Thyroid gland (tissue), 4 donors: ENCODE data around the gene SNED1. TPM values are rescaled to one million over a fixed set of nuclear protein-coding genes. Genes with fewer than 3 reads are reported as not detected.

Source experiments
- DNase-seq, 2 donors: peaks; one replicate each; pipeline ENCODE4 v3.0.0-alpha.2; 2019
- H3K27ac ChIP-seq, 3 donors: fragments of 200-600 bp; sonication (generic); 1 replicate in 2 of 3; 2 replicates in 1 of 3; pipeline ENCODE4 v1.5.1; 2016 to 2019; ENCODE audit warnings: mild to moderate bottlenecking in 1 of 3, moderate library complexity in 1 of 3
- H3K27me3 ChIP-seq: fragments of 200-600 bp; sonication (generic); one replicate; pipeline ENCODE4 v1.5.1; 2019
- H3K36me3 ChIP-seq, 2 donors: fragments of 200-600 bp; sonication (generic); one replicate each; pipeline ENCODE4 v1.5.1; 2016 to 2019
- H3K4me1 ChIP-seq, 2 donors: fragments of 200-600 bp; sonication (generic); one replicate each; pipeline ENCODE4 v1.5.1; 2017 to 2019
- H3K4me3 ChIP-seq, 3 donors: fragments of 200-600 bp; sonication (generic); replicated peaks in 1 of 3; 1 replicate in 2 of 3; 2 replicates in 1 of 3; pipeline ENCODE4 v1.5.1; 2016; ENCODE audit warnings: mild to moderate bottlenecking in 1 of 3
- H3K9me3 ChIP-seq: fragments of 200-600 bp; sonication (generic); one replicate; pipeline ENCODE4 v1.5.1; 2017
- CTCF ChIP-seq, 6 experiments: fragments of 200-600 bp in 3 of 6; fragments of 450-650 bp in 3 of 6; sonication (generic) in 3 of 6; IDR thresholded peaks; one replicate each; pipeline ENCODE4 v1.5.1; 2016 to 2019; ENCODE audit warnings: antibody characterized with exemption in 6 of 6, mild to moderate bottlenecking in 2 of 6, inconsistent platforms in 1 of 6, moderate library complexity in 1 of 6
- POLR2A ChIP-seq, 2 donors: fragments of 450-650 bp; IDR thresholded peaks; one replicate each; pipeline ENCODE4 v1.6.1; 2017; ENCODE audit warnings: antibody characterized with exemption in 2 of 2, mild to moderate bottlenecking in 2 of 2, moderate library complexity in 1 of 2
- WGBS, 2 donors: methylation state at CpG; one replicate each; pipeline ENCODE4 v1.1.5; 2017; 5-methylcytosine and 5-hydroxymethylcytosine counted together
- intact Hi-C: fragments of 100-400 bp; cut with DNase I; formaldehyde crosslinking; loops from one replicate; pipeline ENCODE4 v1.15.1; 2023
- total RNA-seq, 4 donors: library from RNA; depleted of rRNA; stranded (reverse); fragments of >200 nt; gene quantifications; one replicate each; pipeline ENCODE4 v1.2.3, GENCODE V29; 2016

The SNED1 gene
- total RNA-seq, 4 donors from 2014 or later: 47.7 to 122 (median 68.7) TPM

- no peak for TF ChIP-seq POLR2A (IDR thresholded peaks at IDR 0.05)
- no peak for TF ChIP-seq CTCF (IDR thresholded peaks at IDR 0.05)
- no peak overlapping the region for H3K27ac ChIP-seq
Measured at GRCh38 chr2:240981280-240981679, 17.1 kb upstream of the SNED1 start.

DNA sequence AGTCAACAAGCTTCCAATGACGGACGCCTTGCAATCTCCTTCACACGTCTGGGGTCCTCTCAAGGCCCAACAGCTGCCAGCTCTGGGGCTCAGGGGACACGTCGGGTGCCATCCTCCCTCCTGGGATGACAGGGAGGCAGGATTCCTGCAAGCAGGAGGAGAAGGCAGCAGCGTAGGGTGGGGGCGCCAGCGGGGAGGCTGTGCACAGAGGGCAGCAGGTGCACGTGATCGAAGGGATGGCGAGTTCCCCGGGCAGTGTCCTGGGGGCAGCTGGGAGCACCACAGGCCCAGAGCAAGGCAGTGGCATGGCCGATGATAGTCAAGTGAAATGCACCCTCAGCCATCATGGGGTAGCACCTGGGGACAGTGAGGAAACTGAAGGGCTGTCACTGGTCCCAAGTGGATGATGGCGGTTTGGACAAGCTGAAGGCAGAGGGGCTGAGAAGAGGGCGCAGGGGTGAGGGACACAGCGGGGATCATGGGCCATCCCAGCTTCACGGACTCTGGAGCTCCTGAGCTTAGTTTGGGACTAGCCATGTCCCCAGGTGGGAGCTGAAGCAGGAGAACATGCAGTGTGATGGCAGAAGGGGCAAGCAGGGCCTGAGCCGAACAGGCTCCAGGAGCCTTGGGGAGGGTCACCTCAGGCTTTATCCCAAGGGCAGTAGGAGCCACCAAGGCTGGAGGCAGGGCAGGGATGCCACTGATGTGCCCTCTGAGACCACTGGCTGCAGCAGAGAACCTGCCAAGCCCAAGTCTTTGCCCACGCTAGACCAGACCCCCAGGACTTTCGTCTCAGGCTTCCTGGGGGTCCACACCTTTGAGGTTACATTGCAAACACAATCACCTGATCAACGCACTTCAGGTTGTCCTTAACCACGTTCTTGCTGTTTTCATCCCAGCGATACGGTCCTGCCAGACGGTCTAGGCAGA is 16.3 kb upstream of the SNED1 start:
- Histone ChIP-seq H3K9me3 (no peaks in the 10 kb centered on the region), H3K36me3 (no peaks in the 10 kb centered on the region), H3K27ac (no peak overlapping the region), H3K4me3 (no peak overlapping the region), H3K27me3 (no peaks in the 10 kb centered on the region), H3K4me1 (peaks cover 4 to 27% of the 10 kb centered on the region in 2 donors)
- TF ChIP-seq CTCF (IDR thresholded peaks at IDR 0.05): no peak
- 88 to 92% methylated on average over 23 to 24 of the region's 25 CpGs for WGBS, 2 donors
- intact Hi-C loops: no loop called here
- peak in 1 of 2 donors; percentile 1 for DNase-seq

More at GRCh38 chr2:240981280-240981679, 17.1 kb upstream of the SNED1 start:
- Histone ChIP-seq H3K4me1 (peaks cover 0 to 18% of the 10 kb centered on the region in 2 donors), H3K36me3 (no peaks in the 10 kb centered on the region), H3K4me3 (no peak overlapping the region), H3K27me3 (no peaks in the 10 kb centered on the region), H3K9me3 (no peaks in the 10 kb centered on the region)
- intact Hi-C loops: no loop called here
- peak in 1 of 2 donors; percentile 0 for DNase-seq
- 48 to 61% methylated on average over 4 of the region's 4 CpGs for WGBS, 2 donors

- intact Hi-C loops: no loop called here
- no peak for TF ChIP-seq POLR2A (IDR thresholded peaks at IDR 0.05)
- DNase-seq: peak in 1 of 2 donors; percentile 1
Measured at GRCh38 chr2:240982821-240983281, 15.6 kb upstream of the SNED1 start.

GRCh38 chr2:240983361-240983995 is 14.9 kb upstream of the SNED1 start:
- Histone ChIP-seq H3K4me1 (peaks cover 12 to 40% of the 10 kb centered on the region in 2 donors), H3K4me3 (no peak overlapping the region), H3K27ac (no peak overlapping the region), H3K36me3 (no peaks in the 10 kb centered on the region), H3K27me3 (no peaks in the 10 kb centered on the region), H3K9me3 (no peaks in the 10 kb centered on the region)
- 31% methylated on average over 14 to 26 of the region's 45 CpGs for WGBS, 2 donors
- peak; percentile 68 to 70 for DNase-seq
- intact Hi-C loops: no loop called here
- TF ChIP-seq POLR2A (IDR thresholded peaks at IDR 0.05): no peak
- TF ChIP-seq CTCF (IDR thresholded peaks at IDR 0.05): peak; percentile 41 to 85 (median 77)

More at GRCh38 chr2:240982821-240983281, 15.6 kb upstream of the SNED1 start:
- Histone ChIP-seq H3K27ac (no peak overlapping the region), H3K36me3 (no peaks in the 10 kb centered on the region), H3K27me3 (no peaks in the 10 kb centered on the region), H3K9me3 (no peaks in the 10 kb centered on the region), H3K4me1 (peaks cover 11 to 34% of the 10 kb centered on the region in 2 donors), H3K4me3 (no peak overlapping the region)
- WGBS, 2 donors: 87 to 93% methylated on average over 8 of the region's 8 CpGs

- no peaks in the 10 kb centered on the region for H3K9me3 ChIP-seq
- WGBS, 2 donors: 75 to 80% methylated on average over 12 to 16 of the region's 18 CpGs
- peak in 1 of 2 donors; percentile 12 for DNase-seq
- no peaks in the 10 kb centered on the region for H3K27me3 ChIP-seq
- TF ChIP-seq POLR2A (IDR thresholded peaks at IDR 0.05): no peak
- TF ChIP-seq CTCF (IDR thresholded peaks at IDR 0.05): no peak
- no peak overlapping the region for H3K4me3 ChIP-seq
- intact Hi-C loops: no loop called here
- no peak overlapping the region for H3K27ac ChIP-seq
- no peaks in the 10 kb centered on the region for H3K36me3 ChIP-seq
- H3K4me1 ChIP-seq: peaks cover 12 to 45% of the 10 kb centered on the region in 2 donors
Measured at GRCh38 chr2:240983996-240984498, 14.4 kb upstream of the SNED1 start.
